RPMI7951 (cell line): ENCODE data around the gene UCHL1. TPM values are rescaled to one million over a fixed set of nuclear protein-coding genes. Genes with fewer than 3 reads are reported as not detected.
"Not testable (repeated sequence)": the region's sequence is repeated elsewhere in the genome, so short reads cannot be mapped to it uniquely, and the experiment has no call there.

Source experiments
- DNase-seq: peaks from one replicate; pipeline ENCODE4 v3.0.0-alpha.2; 2012; ENCODE audit warnings: low read depth
- total RNA-seq: library from RNA; depleted of rRNA; stranded (reverse); fragments of >200 nt; shearing (Covaris generic); gene quantifications from 2 replicates; pipeline ENCODE4 v1.2.3, GENCODE V29; 2014; rRNA removed

Gene UCHL1
- total RNA-seq, 1 experiment from 2014 or later, result 87.5 TPM

DNA sequence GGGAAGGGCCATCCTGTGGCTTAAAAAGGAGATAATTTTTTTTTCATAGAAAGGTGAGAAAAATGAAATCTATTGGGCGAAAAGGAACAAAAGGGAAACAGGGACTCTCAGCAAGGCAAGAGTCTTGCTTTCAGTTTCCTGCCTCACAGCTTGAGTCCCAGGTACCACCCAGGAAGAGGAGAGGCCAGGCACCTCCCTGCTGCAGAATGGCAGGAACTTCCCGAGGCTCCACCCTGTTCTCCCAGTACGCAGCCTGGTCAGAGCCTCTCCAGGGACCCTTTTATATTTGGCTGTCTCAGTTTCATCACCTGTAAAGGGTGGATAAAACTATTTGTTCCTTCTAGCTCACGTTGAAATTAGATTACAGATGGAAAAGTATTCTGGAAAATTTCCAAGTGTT, 33.8 kb downstream of the UCHL1 start:
- DNase-seq, result peak; percentile 14

GRCh38 chr4:41294445-41295062, 37.8 kb downstream of the UCHL1 start:
- DNase-seq, result no peak

DNA sequence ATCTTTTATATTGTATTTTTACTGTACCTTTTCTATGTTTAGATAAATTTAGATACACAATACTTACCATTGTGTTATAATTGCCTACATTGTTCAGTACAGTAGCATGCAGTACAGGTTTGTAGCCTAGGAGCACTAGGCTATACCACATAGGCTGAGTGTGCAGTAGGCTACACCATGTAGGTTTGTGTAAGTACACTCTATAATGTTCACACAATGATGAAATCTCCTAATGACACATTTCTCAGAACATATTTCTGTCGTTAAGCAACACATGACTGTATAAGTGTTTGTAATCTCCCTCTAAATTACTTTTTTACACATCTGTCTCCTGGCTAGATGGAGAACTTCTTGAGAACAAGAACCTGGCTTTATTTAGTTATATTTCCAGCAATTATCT, 40.3 kb downstream of the UCHL1 start:
- no peak for DNase-seq

DNA sequence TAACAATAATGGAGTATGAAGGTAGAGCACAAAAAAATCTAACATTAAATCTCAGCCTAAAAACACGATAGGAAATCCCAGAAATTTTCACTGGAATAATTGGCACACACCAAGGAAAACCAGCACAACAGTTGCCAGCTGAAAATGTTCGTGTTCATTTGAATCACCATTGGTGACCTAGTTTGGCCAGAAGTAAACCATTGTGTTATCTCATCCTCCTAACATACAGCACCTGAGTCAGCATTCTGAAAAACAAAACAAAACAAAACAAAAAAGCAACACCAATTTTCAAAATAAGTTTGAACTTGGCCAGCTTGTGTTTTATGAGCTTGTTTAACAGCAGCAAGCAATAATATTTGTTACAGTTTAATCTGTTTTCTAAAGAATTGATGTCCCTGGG, 41.1 kb downstream of the UCHL1 start:
- DNase-seq, result no peak

- DNase-seq, result no peak
Observed at GRCh38 chr4:41299486-41299885, 42.8 kb downstream of the UCHL1 start.

DNA sequence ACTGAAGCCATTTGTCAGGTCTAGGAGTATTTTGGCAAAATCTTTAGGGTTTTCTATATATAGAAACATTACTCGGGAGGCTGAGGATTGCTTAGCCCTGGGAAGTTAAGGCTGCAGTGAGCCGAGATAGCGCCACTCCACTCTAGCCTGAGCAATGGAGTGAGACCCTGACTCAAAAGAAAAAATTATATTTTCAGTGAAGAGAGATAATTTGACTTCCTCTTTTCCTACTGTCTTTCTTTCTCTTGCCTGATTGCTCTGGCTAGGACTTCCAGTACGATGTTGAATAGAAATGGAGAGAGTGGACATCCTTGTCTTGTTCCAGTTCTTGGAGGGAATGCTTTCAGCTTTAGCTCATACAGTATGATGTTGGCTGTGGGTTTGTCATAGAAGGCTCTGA, 44.4 kb downstream of the UCHL1 start:
- DNase-seq, result no peak

DNA sequence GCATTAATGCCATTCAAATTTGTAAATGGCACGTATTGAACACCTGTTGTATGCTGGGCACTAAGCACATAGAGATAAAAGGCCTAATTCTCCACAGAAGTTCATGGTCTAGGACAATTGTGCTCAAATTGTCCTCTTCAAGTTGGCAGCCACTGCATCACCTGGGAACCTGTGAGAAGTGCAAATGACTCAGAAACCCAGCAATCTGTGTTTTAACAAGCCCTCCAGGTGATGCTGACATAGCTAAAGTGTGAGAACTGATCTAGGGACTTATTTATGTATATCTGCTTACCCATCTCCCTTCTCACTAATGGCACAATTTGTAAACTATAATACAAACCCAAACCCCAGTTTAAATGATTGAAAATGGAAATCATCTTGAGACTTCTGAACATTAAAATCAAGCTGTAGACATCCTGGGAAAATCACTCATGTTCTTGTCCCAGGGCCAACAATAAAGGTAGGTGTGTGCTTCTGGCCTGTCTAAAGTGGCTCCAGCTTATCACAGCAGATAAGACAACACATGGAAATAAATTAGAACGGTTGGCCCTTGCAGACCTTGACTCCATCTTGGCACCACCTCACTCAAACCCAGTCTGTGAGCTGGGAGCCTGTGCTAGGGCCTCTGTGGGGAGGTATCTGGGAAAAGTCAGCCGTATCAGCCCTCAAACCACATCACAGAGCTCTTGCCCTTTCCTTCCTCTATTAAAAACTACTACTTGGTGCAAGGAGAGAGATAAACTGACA, 46.8 kb downstream of the UCHL1 start:
- no peak for DNase-seq

GRCh38 chr4:41304221-41304620, 47.5 kb downstream of the UCHL1 start:
- DNase-seq, result no peak

- no peak for DNase-seq
Observed at GRCh38 chr4:41305476-41305875, 48.7 kb downstream of the UCHL1 start.

DNA sequence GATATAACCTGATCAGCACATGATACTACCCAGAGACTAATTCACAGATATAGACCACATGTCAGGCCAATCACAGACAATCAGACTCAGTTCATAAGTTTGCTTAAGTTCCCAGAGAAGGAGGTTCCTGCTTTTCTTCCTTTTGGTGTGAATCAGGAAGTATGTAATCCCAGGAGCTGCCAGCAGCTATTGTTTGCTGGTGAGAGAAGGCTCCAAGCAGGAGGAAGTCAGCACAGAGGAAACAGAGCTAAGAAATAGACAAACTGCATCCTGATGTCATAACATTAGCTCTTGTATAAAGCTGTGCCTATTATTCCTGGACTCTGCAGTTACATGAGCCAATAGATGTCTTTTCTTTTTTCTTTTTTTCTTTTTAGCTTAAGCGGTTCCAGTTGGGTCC, 50.9 kb downstream of the UCHL1 start:
- DNase-seq, result no peak

- DNase-seq, result no peak
Observed at GRCh38 chr4:41308398-41308797, 51.7 kb downstream of the UCHL1 start.

- not testable (repeated sequence) for DNase-seq
Observed at GRCh38 chr4:41315426-41315825, 58.7 kb downstream of the UCHL1 start.

DNA sequence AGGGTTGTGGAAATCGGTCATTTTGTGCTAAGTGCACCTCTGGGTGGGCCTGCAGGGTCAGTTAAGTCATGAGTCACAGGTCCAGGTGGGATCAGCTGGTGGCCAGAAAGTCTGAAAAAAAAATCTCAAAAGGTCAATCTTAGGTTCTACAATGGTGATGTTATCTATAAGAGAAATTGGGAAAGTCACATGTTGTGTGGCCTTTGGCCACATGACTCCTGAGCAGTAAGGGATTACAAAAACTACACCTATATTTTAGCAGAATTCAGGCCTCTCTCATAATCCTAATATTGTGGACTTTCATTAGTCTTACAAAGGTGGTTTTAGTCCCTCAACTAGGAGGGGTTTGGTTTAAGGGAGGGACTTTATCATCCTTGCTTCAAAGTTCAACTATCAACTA, 59.1 kb downstream of the UCHL1 start:
- DNase-seq, result no peak

Other genes starting within 250 kb of the UCHL1 start
- gene APBB2, start 42.4 kb upstream of the UCHL1 start, total RNA-seq, result 39.1 and 54.3 TPM in 2 replicates